Tibial artery (tissue), 4 donors: ENCODE measurements around the gene COPZ2.

Source experiments
- DNase-seq, 2 donors: peaks; one replicate each; pipeline ENCODE4 v3.0.0-alpha.2; 2019
- H3K27ac ChIP-seq, 2 donors: fragments of 200-600 bp; sonication (generic) in 1 of 2; 1 replicate in 1 of 2; 2 replicates in 1 of 2; pipeline ENCODE4 v1.5.1; 2018 to 2019; ENCODE audit warnings: mild to moderate bottlenecking in 1 of 2
- H3K27me3 ChIP-seq, 2 donors: fragments of 200-600 bp; sonication (generic) in 1 of 2; one replicate each; pipeline versions ENCODE4 v1.5.1 to v1.6.0; 2016 to 2019
- H3K36me3 ChIP-seq, 3 donors: fragments of 200-600 bp; sonication (generic) in 2 of 3; one replicate each; pipeline ENCODE4 v1.5.1; 2016 to 2019; ENCODE audit warnings: mild to moderate bottlenecking in 2 of 3
- H3K4me1 ChIP-seq, 4 donors: fragments of 200-600 bp; sonication (generic) in 2 of 4; 1 replicate in 3 of 4; 2 replicates in 1 of 4; pipeline ENCODE4 v1.5.1; 2016 to 2019
- H3K4me3 ChIP-seq, 2 donors: fragments of 200-600 bp; sonication (generic) in 1 of 2; 1 replicate in 1 of 2; 2 replicates in 1 of 2; pipeline ENCODE4 v1.5.1; 2018 to 2019; ENCODE audit warnings: mild to moderate bottlenecking in 2 of 2
- H3K9me3 ChIP-seq, 3 donors: fragments of 200-600 bp; sonication (generic) in 1 of 3; one replicate each; pipeline ENCODE4 v1.5.1; 2016 to 2019
- CTCF ChIP-seq, 2 experiments: fragments of 200-600 bp in 1 of 2; fragments of 450-650 bp in 1 of 2; IDR thresholded peaks; one replicate each; pipeline ENCODE4 v1.5.1; 2017 to 2019; ENCODE audit warnings: antibody characterized with exemption in 2 of 2, mild to moderate bottlenecking in 1 of 2, moderate library complexity in 1 of 2
- intact Hi-C: fragments of 100-400 bp; cut with DNase I; formaldehyde crosslinking; loops from one replicate; pipeline ENCODE4 v1.15.0; 2023; ENCODE audit warnings: low total_unique reads

COPZ2 gene

GRCh38 chr17:48012654-48013053 is 24.9 kb downstream of the COPZ2 start:
- H3K27ac ChIP-seq = no peak overlapping the region
- peaks cover 0 to 69% of the 10 kb centered on the region in 2 donors for H3K27me3 ChIP-seq
- no peak for DNase-seq

GRCh38 chr17:48012151-48012520 is 25.5 kb downstream of the COPZ2 start:
- H3K4me1 ChIP-seq = peaks cover 0 to 15% (median 11%) of the 10 kb centered on the region in 4 donors
- H3K4me3 ChIP-seq = peak overlapping the region; percentile 5 to 41
- H3K36me3 ChIP-seq = no peaks in the 10 kb centered on the region
- no peak overlapping the region for H3K27ac ChIP-seq
- no peak for TF ChIP-seq CTCF (IDR thresholded peaks at IDR 0.05)
- H3K27me3 ChIP-seq = peaks cover 0 to 72% of the 10 kb centered on the region in 2 donors
- intact Hi-C loops = no loop called here
- H3K9me3 ChIP-seq = no peaks in the 10 kb centered on the region
- no peak for DNase-seq

More at GRCh38 chr17:48012654-48013053, 24.9 kb downstream of the COPZ2 start:
- intact Hi-C loops = no loop called here
- Histone ChIP-seq H3K4me3 (no peak overlapping the region), H3K4me1 (peaks cover 0 to 15% (median 11%) of the 10 kb centered on the region in 4 donors), H3K9me3 (no peaks in the 10 kb centered on the region), H3K36me3 (no peaks in the 10 kb centered on the region)
- no peak for TF ChIP-seq CTCF (IDR thresholded peaks at IDR 0.05)

GRCh38 chr17:48011405-48012150 is 26.0 kb downstream of the COPZ2 start:
- intact Hi-C loops = no loop called here
- Histone ChIP-seq H3K27me3 (peaks cover 0 to 77% of the 10 kb centered on the region in 2 donors), H3K4me3 (peak overlapping the region; percentile 5 to 41), H3K9me3 (no peaks in the 10 kb centered on the region), H3K4me1 (peaks cover 0 to 15% (median 11%) of the 10 kb centered on the region in 4 donors), H3K36me3 (no peaks in the 10 kb centered on the region), H3K27ac (no peak overlapping the region)
- DNase-seq = no peak
- no peak for TF ChIP-seq CTCF (IDR thresholded peaks at IDR 0.05)

GRCh38 chr17:48010193-48010592 is 27.4 kb downstream of the COPZ2 start:
- intact Hi-C loops = no loop called here

GRCh38 chr17:48006936-48007709 is 30.5 kb downstream of the COPZ2 start:
- TF ChIP-seq CTCF (IDR thresholded peaks at IDR 0.05) = no peak
- Histone ChIP-seq H3K27ac (no peak overlapping the region), H3K36me3 (no peaks in the 10 kb centered on the region), H3K9me3 (no peaks in the 10 kb centered on the region), H3K27me3 (peaks cover 0 to 53% of the 10 kb centered on the region in 2 donors), H3K4me3 (no peak overlapping the region), H3K4me1 (peaks cover 0 to 18% (median 8%) of the 10 kb centered on the region in 4 donors)
- DNase-seq = no peak
- intact Hi-C loops = no loop called here

More at GRCh38 chr17:48010193-48010592, 27.4 kb downstream of the COPZ2 start:
- Histone ChIP-seq H3K27ac (no peak overlapping the region), H3K36me3 (no peaks in the 10 kb centered on the region), H3K9me3 (no peaks in the 10 kb centered on the region), H3K27me3 (peaks cover 0 to 69% of the 10 kb centered on the region in 2 donors), H3K4me3 (no peak overlapping the region), H3K4me1 (peaks cover 0 to 15% (median 11%) of the 10 kb centered on the region in 4 donors)
- no peak for TF ChIP-seq CTCF (IDR thresholded peaks at IDR 0.05)
- DNase-seq = no peak
